ENCODE measurements around the gene RNASE7.

DNA sequence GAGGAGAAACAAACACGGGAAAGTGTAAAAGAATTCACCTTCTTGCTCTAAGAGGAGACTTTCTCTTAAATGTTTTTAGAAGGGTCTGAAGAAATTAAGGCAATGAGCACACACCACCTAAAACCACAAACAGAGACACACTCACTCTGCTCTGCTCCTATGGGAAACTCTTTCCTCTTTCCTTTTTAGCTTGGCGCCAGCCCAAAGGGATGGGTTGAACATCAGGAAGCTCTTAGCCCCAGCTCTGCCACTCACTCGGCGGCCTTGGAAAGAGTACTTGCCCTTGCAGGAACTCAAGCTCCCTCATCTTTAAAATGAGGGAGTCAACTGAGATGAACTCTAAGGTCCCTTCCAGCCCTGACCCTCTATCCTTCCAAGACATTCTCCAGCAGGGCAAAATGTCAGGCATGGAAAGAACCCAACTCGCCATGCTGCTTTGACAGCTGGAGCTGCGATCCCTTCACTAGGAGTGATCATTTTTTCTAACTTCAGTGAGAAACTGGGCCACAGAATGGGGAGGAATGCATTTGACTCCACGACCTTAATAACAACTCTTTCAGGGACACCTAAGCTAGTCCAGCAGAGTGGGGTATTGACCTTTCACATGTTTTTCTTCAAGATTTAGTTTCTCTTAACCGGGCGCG, 14.5 kb downstream of the RNASE7 start:
- TF ChIP-seq, protein P1, sequence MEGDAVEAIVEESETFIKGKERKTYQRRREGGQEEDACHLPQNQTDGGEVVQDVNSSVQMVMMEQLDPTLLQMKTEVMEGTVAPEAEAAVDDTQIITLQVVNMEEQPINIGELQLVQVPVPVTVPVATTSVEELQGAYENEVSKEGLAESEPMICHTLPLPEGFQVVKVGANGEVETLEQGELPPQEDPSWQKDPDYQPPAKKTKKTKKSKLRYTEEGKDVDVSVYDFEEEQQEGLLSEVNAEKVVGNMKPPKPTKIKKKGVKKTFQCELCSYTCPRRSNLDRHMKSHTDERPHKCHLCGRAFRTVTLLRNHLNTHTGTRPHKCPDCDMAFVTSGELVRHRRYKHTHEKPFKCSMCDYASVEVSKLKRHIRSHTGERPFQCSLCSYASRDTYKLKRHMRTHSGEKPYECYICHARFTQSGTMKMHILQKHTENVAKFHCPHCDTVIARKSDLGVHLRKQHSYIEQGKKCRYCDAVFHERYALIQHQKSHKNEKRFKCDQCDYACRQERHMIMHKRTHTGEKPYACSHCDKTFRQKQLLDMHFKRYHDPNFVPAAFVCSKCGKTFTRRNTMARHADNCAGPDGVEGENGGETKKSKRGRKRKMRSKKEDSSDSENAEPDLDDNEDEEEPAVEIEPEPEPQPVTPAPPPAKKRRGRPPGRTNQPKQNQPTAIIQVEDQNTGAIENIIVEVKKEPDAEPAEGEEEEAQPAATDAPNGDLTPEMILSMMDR (IDR thresholded peaks at IDR 0.05 in 2 of 3, conservative IDR thresholded peaks at IDR 0.05 in 1 of 3; ENCODE audit: borderline replicate concordance in 1 of 3, insufficient read depth in 1 of 3, low read depth in 2 of 3, low read length in 2 of 3): no peak
- TF ChIP-seq POLR2AphosphoS5 (IDR thresholded peaks at IDR 0.05; ENCODE audit: low read depth, low read length) (no peak), ELF1 (IDR thresholded peaks at IDR 0.05; ENCODE audit: borderline replicate concordance, low read depth) (no peak), TCF7L2 (IDR thresholded peaks at IDR 0.05; ENCODE audit: borderline replicate concordance, extremely low read depth, insufficient read depth, insufficient read length) (no peak), EZH2 (IDR thresholded peaks at IDR 0.05) (no peak), RAD21 (IDR thresholded peaks at IDR 0.05; ENCODE audit: low read depth) (no peak), YY1 (IDR thresholded peaks at IDR 0.05; ENCODE audit: extremely low read depth, insufficient replicate concordance, low read depth, low read length) (no peak), POLR2A (IDR thresholded peaks at IDR 0.05; ENCODE audit: borderline replicate concordance, extremely low read depth, insufficient read depth, insufficient read length) (no peak), SP1 (IDR thresholded peaks at IDR 0.05; ENCODE audit: low read depth) (no peak)
- TF ChIP-seq, protein P2, sequence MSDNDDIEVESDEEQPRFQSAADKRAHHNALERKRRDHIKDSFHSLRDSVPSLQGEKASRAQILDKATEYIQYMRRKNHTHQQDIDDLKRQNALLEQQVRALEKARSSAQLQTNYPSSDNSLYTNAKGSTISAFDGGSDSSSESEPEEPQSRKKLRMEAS (IDR thresholded peaks at IDR 0.05): no peak
- TF ChIP-seq, protein P3, sequence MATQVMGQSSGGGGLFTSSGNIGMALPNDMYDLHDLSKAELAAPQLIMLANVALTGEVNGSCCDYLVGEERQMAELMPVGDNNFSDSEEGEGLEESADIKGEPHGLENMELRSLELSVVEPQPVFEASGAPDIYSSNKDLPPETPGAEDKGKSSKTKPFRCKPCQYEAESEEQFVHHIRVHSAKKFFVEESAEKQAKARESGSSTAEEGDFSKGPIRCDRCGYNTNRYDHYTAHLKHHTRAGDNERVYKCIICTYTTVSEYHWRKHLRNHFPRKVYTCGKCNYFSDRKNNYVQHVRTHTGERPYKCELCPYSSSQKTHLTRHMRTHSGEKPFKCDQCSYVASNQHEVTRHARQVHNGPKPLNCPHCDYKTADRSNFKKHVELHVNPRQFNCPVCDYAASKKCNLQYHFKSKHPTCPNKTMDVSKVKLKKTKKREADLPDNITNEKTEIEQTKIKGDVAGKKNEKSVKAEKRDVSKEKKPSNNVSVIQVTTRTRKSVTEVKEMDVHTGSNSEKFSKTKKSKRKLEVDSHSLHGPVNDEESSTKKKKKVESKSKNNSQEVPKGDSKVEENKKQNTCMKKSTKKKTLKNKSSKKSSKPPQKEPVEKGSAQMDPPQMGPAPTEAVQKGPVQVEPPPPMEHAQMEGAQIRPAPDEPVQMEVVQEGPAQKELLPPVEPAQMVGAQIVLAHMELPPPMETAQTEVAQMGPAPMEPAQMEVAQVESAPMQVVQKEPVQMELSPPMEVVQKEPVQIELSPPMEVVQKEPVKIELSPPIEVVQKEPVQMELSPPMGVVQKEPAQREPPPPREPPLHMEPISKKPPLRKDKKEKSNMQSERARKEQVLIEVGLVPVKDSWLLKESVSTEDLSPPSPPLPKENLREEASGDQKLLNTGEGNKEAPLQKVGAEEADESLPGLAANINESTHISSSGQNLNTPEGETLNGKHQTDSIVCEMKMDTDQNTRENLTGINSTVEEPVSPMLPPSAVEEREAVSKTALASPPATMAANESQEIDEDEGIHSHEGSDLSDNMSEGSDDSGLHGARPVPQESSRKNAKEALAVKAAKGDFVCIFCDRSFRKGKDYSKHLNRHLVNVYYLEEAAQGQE (IDR thresholded peaks at IDR 0.05; ENCODE audit: low read depth): no peak
